Measurements from ENCODE around the gene TTC19.

Gene TTC19, protein sequence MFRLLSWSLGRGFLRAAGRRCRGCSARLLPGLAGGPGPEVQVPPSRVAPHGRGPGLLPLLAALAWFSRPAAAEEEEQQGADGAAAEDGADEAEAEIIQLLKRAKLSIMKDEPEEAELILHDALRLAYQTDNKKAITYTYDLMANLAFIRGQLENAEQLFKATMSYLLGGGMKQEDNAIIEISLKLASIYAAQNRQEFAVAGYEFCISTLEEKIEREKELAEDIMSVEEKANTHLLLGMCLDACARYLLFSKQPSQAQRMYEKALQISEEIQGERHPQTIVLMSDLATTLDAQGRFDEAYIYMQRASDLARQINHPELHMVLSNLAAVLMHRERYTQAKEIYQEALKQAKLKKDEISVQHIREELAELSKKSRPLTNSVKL

DNA sequence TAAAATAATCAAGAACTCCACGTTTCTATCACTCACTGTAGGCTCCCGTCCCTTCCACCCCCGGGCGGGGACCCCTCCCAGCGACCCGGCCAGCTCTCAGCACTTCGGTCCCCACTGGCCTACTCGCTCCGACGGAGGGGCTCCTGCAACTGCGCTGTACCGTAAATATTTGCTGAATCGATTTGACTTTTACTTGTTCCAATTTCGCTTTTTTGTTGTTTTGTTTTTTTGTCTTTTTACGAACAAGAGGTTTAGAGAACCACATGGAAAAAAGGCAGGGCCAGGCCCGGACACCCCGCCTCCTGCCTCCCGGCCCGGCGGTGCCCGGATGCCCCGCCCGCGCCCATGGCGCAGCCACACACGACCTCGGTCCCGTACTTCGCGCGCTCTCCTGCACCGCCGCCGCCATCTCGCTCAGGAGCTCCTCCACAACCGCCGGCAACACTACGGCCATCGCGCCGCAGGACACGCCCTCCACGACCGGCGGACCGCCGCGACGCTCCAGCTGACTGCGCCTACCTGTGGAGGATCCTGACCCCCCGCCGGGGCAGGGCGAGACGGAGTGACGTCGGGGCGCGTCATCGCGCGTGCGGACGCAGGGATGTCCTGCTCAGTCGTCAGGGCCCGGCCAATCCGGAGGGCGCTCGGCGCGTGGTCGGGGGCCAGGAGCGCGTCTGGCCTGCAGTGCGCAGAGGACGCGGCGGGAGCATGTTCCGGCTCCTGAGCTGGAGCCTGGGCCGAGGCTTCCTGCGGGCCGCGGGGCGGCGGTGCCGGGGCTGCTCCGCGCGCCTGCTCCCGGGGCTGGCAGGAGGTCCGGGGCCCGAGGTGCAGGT, at the start of gene TTC19, which contains the start of gene ZSWIM7:
TSS of gene TTC19 (plus strand) at position 684 of the 833 bp plus-strand sequence. CDS start at position 709, 25 bp downstream.
TSS of gene ZSWIM7 (minus strand) at position 564 of the 833 bp plus-strand sequence. CDS start at position 454, 110 bp downstream.
- DNase-seq (ENCODE audit: low spot score), result peak; percentile 81

DNA sequence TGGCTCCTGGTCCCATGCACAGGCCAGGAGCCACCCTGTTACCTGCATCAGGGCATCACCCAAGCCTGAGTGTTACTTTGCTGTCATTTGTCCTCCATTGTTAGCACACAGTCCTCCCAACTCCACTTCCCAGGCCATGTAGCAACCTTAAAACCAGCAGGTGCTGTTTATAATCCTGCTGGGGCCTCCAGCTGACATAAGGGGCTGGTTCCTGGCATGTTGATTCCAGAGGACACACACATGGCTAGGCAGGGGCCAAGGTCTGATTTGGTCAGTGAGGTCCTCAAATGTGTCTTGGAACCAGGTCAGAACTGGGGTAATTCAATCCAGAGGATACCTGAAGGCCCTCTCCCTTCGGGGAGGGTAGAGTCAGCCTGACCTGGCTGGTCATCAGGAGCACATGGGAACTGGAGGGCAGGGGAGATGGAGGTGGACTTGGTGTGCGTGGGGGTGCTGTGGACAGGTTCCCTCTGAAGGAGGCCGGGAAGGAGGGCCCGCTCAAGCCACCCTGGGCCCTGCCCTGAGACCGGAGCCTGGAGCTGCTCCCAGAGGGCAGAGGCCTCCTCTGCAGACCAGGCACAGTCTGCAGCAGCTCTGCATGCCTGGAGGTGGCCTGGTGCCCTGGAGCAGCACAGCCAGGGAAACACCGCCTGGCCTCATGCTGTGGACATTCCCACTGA, 48.1 kb upstream of the TTC19 start:
- no peak for DNase-seq (ENCODE audit: low spot score)

DNA sequence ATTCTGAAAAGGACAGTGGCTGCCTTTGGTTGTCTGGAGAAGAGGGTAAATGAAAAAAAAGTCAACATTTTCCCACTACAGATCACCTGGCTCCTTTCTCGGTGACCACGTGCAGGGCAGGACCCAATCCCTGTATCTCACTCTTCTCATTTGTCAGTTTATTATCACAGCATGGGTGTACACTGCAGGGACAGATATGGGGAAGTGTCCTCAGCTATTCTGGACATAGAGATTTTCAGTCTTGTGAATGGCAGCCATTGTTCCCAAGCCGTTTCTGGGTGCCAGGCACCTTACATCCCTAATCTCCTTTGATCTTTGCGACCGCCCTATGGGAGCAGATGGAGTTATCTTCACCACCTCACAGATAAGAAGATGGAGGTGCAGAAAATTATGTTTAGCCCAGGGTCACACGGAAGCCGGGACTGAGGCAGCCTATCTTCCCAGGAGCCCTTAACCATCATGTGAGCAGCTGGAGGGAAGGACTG, 47.5 kb upstream of the TTC19 start:
- no peak for DNase-seq (ENCODE audit: low spot score)

DNA sequence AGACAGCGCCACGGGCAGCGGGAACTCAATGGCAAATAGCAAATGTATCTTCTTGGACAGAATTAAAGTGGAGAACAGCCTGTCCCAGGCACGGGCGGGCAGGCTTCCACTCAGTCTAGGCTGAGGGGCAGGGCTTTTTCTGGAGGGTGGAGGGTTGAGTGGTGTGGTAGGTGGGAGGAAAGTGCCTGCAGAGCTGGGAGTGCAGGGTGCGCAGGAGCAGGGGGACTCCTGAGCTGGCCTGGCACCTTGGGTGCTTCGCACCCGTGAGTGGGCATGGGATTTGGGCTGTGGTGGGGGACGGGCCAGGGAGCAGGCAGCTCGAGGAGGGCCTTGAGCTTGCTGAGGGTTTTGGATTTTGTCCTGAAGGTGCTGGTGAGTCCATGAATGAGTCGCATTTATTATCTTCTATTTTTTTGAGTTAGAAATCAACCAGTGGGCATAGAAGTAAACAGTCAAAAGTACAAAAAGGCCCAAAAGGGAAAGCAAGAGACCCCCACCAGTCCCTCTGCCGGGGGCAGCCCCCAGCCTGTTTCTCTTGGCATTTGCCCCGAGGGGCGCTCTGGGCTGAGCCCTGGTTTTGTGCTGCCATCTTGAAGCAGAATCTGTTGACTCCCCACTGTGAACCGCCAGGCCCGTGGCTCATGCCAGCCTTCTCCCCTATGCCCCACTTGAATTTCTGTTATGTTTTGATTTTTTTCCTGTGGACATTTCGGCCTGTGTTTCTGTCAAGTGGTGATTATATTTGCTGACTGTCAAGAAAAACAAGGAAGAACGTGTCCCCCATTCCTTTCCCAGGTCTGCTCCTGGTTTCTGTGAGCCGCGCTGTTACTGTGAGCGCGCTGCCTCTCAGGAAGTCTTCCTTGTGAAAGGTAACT, 46.5 kb upstream of the TTC19 start:
- no peak for DNase-seq (ENCODE audit: low spot score)

DNA sequence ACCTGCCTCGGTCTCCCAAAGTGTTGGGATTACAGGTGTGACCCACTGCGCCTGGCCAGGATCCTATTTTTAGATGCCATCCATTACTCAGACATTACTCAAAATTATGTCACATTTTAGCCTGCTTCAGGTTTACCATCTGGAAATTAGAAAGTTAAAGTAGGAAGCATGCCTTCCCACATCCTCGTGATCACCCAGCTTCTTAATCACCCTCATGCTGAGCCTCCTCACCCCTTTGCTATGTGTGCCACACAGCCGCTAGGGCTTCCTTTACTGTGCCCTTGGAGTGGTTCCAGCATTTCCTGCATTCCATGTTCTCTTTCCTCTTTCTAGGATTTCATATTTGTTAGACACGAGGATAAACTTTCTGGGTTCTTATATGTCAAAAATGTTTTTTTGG, 45.4 kb upstream of the TTC19 start:
- no peak for DNase-seq (ENCODE audit: low spot score)

DNA sequence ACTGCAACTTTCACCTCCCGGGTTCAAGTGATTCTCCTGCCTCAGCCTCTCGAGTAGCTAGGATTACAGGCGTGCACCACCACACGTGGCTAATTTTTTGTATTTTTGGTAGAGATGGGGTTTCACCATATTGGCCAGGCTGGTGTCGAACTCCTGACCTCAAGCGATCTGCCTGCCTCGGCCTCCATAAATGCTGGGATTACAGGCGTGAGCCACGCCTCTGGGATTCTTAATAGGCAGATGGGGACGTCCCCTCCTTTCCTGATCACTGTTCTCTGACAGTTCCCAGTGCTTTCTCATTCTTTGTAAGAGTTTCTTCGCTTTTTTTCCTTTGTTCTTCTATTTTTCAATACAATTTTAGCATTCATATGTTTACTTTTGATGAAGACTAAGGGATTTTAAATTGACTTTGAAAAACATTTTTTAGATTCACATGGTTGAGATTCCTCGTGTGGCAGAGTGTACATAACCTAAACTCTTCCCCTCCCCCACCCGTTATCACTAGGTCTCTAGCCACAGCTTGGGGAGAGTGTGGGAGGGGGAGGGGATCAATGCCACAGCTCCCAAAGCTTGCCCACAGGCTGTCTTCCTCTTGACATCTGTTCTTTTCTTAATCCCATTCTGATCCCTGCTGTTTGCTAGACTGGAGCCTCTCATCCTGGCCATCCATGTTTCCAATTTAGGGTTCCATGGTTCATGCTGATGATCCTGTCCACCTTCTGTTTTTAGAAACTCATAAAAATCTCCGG, 43.7 kb upstream of the TTC19 start:
- no peak for DNase-seq (ENCODE audit: low spot score)

DNA sequence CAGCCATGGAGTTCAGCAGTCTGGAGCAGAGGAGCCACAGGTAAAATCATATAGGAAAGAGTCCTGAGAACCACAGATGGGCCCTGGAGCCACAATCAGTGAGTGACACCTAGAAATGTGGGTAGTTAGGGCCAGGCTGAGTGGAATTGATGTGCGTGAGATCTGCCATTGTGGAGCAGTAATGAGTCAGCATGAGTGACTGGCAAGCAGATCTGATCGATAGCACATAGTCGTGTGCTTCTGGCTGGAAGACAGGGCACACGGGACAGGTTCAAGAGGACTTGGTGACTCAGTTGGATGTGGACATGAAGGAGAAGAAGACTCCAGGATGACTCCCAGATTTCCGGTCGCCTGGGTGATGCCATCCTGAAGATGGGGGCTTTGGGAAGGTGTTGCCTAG, 42.4 kb upstream of the TTC19 start:
- DNase-seq (ENCODE audit: low spot score), result no peak

DNA sequence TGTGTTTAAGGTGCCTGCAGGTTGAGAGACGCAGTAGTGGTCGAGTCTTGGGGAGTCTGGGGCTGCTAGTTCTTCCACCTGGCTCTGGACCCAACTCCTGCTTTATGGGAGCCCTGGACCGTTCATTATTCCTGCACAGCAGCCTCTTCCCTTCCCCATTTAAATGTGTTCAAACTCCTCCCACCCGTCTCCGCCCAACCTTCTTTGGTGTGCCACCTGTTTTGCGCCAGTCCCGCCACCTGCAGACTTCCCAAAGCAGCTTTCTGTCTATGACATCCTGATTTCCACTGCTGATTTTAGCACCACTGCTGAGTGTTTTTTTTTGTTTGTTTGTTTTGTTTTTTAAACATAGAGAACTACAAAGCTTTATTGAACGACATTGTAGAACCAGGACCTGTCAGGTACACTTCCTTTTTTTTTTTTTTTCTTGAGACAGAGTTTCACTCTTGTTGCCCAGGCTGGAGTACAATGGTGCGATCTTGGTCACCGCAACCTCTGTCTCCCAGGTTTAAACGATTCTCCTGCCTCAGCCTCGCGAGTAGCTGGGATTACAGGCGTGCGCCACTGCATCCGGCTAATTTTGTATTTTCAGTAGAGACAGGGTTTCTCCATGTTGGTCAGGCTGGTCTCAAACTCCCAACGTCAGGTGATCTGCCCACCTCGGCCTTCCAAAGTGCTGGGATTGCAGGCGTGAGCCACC, 41.9 kb upstream of the TTC19 start:
- DNase-seq (ENCODE audit: low spot score), result no peak

DNA sequence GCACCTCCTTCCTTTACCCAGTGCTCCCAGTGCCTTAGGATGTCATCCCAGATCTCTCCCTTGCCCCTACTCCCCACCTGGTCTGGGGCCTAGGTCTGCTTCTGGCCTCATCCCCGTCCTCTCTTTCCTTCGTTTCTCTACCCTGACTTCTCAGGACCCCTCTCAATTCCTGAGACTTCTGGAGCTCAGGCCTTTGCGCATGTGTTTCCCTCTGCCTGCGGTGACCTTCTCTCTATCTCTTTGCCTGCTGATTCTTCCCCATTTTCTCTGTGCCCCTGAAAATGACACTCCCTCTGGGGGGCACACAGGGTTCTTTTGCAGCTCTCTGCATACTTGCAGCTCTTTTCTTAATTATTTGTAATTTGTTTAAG, 41.2 kb upstream of the TTC19 start:
- DNase-seq (ENCODE audit: low spot score), result no peak

DNA sequence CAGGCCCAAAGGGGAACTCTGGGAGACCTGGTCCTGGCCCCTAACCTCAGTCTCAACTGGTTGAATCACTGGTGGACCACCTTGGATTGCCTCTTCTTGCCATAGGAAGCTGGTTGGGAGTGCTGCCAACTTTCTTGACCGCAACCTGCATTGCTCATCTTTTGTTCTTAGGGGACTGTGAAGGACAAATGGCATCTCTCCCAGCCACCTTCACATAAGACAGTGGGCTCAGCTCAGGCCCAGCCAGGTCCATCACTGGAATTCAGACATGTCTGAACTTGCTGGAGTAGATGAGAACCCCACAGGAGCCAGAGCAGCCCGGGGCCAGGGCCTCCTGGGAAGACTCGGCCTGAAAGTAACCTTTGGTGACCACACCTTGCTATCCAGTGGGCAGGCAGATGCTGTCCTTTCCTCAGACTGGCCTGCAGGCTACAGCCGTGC, 35.9 kb upstream of the TTC19 start:
- no peak for DNase-seq (ENCODE audit: low spot score)

DNA sequence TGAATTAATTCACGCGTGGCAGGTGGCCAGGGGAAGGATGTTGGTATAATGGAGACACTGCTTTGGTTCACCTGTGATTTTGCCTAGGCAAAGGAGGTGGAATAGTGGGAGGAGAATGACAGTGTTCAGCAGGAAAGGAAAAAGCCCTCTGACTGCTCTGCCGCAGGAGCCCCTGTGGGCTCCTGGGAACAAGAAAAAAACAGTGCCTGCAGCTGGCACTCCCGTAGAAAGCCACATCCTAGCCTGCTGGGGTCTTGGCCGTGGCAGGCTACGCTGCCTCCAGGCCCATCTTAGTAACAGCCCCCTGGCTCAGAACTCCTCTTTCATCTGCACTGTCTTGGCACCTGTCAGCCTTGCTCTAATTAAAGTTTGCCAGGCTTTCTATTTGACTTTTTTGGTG, 34.1 kb upstream of the TTC19 start:
- no peak for DNase-seq (ENCODE audit: low spot score)

DNA sequence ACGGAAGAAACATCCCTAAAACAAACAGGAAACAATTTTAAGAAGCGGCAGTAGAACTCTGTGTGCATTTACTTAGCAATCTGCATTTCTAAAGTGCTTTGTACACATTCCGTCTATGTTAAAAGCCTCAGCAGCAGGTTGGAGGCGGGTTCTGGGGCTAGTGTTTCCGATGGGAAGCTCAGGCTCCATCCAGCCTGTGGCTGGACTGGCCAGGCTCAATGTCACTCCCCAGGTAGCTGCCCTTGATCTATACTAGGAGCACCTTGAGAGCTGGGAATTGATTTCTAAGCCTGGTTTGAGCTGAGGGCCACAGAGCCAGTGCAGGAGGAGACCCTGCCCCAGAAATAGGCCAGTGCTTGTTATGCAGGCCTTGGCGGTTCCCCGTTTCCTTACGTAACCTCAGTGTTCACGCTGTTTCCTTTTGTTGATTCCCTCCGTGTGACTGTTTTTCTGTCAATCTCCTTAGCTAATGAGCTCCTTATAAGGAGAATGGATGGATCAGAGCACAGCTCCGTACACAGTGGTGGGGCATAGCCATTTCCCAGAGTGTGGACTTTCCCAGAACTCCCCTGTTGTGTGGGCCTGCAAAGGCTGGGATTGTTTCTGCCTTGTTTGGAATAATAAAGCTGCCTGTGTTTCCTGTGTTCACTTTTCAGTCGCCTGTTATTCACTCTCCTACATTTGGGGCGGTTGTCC, 33.3 kb upstream of the TTC19 start:
- DNase-seq (ENCODE audit: low spot score), result no peak

DNA sequence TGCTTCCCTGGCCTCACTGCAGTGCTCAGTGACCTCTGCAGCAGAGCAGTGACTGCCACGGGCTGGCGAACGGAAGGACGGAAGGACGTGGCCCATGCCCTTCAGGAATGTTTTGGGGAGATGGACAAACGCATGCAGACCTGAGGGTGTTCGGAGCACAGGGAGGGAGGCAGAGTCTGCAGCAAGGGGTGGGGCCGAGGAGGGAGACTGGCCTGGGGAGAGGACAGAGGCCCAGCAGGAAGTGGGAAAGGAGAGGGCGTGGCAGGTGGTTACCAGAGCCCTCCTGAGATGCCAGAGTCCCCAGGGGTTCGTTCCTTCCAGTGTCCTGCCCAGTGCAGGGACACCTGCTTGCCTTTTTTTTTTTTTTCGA, 32.8 kb upstream of the TTC19 start:
- DNase-seq (ENCODE audit: low spot score), result no peak

DNA sequence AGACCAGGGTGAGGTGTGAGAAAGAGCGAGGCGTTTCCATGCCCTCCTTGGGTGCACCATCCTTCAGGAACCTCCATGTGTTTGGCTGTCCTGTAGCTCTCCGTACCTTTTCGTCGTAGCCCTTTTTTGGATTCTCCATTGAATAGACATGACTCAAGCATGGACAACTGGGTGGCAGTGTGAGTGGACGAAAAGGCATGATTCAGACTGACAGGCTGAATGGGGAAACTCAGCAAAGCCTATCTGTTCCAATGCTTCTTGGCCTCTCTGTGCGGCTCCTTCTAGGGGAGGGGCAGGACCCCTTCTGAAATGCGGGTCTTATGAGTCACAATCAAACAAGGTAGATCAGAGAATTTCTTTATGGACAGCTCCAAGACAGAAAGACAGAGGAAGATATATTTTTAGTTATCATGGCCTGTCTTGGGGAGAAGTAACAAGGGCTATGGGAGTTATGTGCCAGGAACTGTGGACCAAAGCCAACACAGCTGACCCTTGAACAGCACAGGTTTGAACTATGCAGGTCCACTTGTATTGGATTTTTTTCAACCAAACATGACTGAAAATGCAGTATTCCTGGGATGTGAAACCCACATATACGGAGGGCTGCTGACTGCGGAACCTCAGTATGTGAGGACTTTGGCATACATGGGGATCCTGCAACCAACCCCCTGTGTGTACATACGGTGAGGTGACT, 31.8 kb upstream of the TTC19 start:
- DNase-seq (ENCODE audit: low spot score), result no peak

DNA sequence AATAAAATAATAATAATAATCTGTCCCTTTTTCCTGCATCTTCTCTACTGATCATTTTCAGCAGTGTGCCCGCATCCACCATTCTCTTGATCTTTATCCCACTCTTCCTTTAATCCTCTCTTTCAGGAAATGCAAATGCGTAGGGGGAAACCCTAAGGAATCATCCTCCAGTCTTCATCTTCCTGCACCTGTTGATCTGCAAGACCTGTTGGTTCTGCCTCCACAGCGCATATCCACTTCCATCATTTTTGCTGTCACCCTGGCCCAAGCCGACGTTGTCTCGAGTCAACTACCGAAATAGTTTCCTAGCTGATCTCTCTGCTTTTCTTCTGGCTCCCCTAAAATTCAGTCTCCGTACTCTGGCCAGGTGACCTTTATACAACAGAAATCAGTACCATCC, 30.2 kb upstream of the TTC19 start:
- DNase-seq (ENCODE audit: low spot score), result no peak

DNA sequence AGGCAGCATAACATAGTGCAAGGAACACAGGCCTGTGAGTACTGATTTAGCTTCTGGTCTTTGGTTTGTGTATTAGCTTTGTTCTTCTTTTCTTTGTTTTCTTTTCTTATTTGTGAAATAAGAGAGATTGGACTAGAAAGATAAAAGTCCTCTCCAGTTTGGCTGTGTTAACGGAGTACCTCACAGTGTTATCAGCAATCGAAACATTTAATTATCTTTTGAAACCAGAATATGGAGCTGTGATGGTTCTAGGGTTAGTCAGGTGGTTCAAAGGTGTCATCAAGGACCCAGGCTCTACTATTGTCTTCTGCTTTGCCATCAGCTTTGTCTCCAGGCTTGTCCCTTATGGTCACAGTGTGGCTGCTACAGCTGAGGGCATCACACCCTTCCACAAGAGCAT, 29.1 kb upstream of the TTC19 start:
- DNase-seq (ENCODE audit: low spot score), result no peak

DNA sequence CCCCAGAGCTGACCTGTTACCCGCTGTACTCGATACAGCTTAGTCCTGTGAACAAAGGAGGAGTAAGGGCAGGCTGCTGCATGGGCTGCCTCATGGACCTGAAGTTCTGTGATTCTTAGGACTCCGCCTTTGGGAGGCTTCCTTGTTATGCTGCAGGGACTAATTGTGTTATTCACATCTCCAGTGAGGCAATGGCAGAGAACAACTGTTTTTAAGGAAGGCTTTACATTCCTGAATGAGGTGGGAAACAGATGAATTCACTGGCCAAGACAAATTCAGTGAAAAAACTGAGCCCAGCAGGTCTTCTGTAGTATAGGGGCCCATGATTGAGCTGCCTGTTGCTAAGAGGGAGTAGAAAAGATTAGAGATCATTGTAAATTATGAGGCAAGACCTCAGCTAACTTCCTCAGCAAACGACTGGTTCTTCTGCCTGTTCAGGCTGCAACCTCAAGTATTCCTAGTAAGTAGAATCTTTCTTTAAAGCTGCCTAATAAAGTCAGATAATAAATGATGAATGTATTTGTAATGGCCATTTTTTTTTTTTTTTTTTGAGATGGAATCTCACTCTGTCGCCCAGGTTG, 28.4 kb upstream of the TTC19 start:
- DNase-seq (ENCODE audit: low spot score), result no peak

DNA sequence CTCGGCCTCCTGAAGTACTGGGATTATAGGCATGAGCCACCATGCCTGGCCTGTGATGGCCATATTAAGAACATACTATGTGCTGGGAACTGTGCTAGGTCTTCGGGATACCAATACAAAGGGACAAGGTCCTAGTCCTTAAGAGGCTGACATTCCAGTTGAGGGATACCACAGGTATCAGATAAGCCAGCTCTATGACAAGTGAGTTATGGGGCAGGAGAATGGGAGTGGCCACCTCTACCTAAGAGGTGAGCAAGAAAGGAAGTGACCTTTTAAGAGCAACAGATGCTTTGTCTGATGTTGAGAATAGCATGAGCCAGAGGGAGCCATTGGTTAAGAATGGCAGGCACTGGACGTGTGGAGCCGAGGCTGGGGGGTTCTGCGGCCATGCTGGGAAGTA, 27.7 kb upstream of the TTC19 start:
- DNase-seq (ENCODE audit: low spot score), result no peak

Measured in NAMALWA (cell line).